ENCODE results near the gene TNNC1.

GRCh38 chr3:52452570-52453221 is 1.1 kb downstream of the TNNC1 start:
- TF ChIP-seq CTCF (IDR thresholded peaks at IDR 0.05; ENCODE audit: insufficient read depth, low read depth, low read length): no peak
- no peak for TF ChIP-seq EZH2 (IDR thresholded peaks at IDR 0.05; ENCODE audit: insufficient read depth, low read length)

All from astrocyte (in vitro differentiated cells and primary cell).